ENCODE data around the gene PHLPP1.
A peak's percentile ranks its signal among the peaks of the same experiment; 100 is the strongest.

The PHLPP1 gene

GRCh38 chr18:62953663-62954062, 238.3 kb downstream of the PHLPP1 start:
- DNase-seq: no peak

- DNase-seq: no peak
Observed at GRCh38 chr18:62954366-62954765, 239.0 kb downstream of the PHLPP1 start.

- no peak for DNase-seq
Observed at GRCh38 chr18:62957885-62958472, 242.6 kb downstream of the PHLPP1 start.

GRCh38 chr18:62959481-62959880, 244.1 kb downstream of the PHLPP1 start:
- DNase-seq: no peak

- DNase-seq: no peak
Observed at GRCh38 chr18:62963507-62963906, 248.2 kb downstream of the PHLPP1 start.

GRCh38 chr18:62964432-62964831, 249.1 kb downstream of the PHLPP1 start:
- no peak for DNase-seq

- no peak for DNase-seq
Observed at GRCh38 chr18:62967089-62967488, 251.7 kb downstream of the PHLPP1 start.

GRCh38 chr18:62973689-62974088, 258.3 kb downstream of the PHLPP1 start:
- DNase-seq: no peak

GRCh38 chr18:62974388-62974787, 259.0 kb downstream of the PHLPP1 start:
- DNase-seq: no peak

- no peak for DNase-seq
Observed at GRCh38 chr18:62974928-62975675, 259.8 kb downstream of the PHLPP1 start.

- DNase-seq: no peak
Observed at GRCh38 chr18:62975785-62976184, 260.4 kb downstream of the PHLPP1 start.

- DNase-seq: no peak
Observed at GRCh38 chr18:62976227-62976626, 260.9 kb downstream of the PHLPP1 start.

- no peak for DNase-seq
Observed at GRCh38 chr18:62977512-62977911, 262.2 kb downstream of the PHLPP1 start.

- DNase-seq: no peak
Observed at GRCh38 chr18:62978251-62979049, 263.1 kb downstream of the PHLPP1 start.

GRCh38 chr18:62979176-62979575, 263.8 kb downstream of the PHLPP1 start:
- DNase-seq: no peak

- no peak for DNase-seq
Observed at GRCh38 chr18:62979900-62980299, 264.6 kb downstream of the PHLPP1 start.

- no peak for DNase-seq
Observed at GRCh38 chr18:62981566-62981965, 266.2 kb downstream of the PHLPP1 start.

GRCh38 chr18:62982600-62983251, 267.4 kb downstream of the PHLPP1 start:
- peak; percentile 44 for DNase-seq

GRCh38 chr18:62984656-62985315, 269.4 kb downstream of the PHLPP1 start:
- DNase-seq: no peak

GRCh38 chr18:62986490-62986889, 271.1 kb downstream of the PHLPP1 start:
- DNase-seq: no peak

GRCh38 chr18:62987055-62987830, 271.9 kb downstream of the PHLPP1 start:
- no peak for DNase-seq

GRCh38 chr18:62987859-62988258, 272.5 kb downstream of the PHLPP1 start:
- DNase-seq: no peak
